ENCODE results near the gene KREMEN2. TPM values are rescaled to one million over a fixed set of nuclear protein-coding genes. Genes with fewer than 3 reads are reported as not detected.

KREMEN2 gene
- total RNA-seq, 1 donor from 2014 or later = not detected

DNA sequence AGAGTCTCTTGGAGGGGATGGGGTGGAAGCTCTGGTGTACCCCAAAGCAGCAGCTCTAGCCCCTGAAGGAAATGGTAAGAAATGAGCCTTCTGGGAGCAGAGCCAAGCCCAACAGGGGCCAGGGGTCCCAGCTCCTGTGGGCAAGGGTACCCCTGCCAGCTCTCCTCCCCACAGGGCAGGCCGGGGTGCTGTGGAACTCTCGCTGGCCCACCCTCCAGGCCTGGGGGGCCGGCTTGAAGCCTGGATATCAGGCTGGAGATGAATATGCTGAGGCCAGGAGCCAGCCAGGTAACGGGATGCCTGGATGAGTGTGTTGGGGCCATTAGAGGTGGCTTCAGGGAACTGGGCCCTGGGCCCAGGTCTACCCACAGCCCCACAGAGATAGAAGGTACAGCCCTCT lies 36.5 kb downstream of the KREMEN2 start:
- DNase-seq (ENCODE audit: low spot score) = no peak

- DNase-seq (ENCODE audit: low spot score) = no peak
Observed at GRCh38 chr16:3001316-3001715, 37.2 kb downstream of the KREMEN2 start.

GRCh38 chr16:3003582-3004270 lies 39.7 kb downstream of the KREMEN2 start:
- peak; percentile 98 for DNase-seq (ENCODE audit: low spot score)

GRCh38 chr16:3004319-3004718 lies 40.2 kb downstream of the KREMEN2 start:
- no peak for DNase-seq (ENCODE audit: low spot score)

GRCh38 chr16:3004781-3005284 lies 40.8 kb downstream of the KREMEN2 start:
- DNase-seq (ENCODE audit: low spot score) = no peak

- no peak for DNase-seq (ENCODE audit: low spot score)
Observed at GRCh38 chr16:3007059-3007956, 43.2 kb downstream of the KREMEN2 start.

- no peak for DNase-seq (ENCODE audit: low spot score)
Observed at GRCh38 chr16:3007957-3008689, 44.0 kb downstream of the KREMEN2 start.

GRCh38 chr16:3008690-3009037 lies 44.6 kb downstream of the KREMEN2 start:
- no peak for DNase-seq (ENCODE audit: low spot score)

GRCh38 chr16:3009568-3010390 lies 45.7 kb downstream of the KREMEN2 start:
- DNase-seq (ENCODE audit: low spot score) = no peak

DNA sequence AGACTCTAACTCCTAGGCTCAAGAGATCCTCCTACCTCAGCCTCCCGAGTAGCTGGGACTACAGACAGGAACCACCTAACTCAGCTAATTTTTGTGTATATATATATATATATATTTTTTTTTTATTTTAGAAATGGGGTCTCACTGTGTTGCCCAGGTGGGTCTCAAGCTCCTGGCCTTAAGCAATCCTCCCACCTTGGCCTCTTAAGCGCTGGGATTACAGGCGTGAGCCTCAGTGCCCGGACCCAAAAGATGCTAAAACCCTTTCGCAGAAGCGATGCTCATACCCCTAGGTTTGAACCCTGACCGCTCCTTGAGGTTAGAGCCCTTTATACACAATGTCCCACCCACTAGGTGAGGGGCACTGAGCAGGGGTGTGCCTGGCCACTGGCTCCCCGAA lies 46.4 kb downstream of the KREMEN2 start:
- no peak for DNase-seq (ENCODE audit: low spot score)

DNA sequence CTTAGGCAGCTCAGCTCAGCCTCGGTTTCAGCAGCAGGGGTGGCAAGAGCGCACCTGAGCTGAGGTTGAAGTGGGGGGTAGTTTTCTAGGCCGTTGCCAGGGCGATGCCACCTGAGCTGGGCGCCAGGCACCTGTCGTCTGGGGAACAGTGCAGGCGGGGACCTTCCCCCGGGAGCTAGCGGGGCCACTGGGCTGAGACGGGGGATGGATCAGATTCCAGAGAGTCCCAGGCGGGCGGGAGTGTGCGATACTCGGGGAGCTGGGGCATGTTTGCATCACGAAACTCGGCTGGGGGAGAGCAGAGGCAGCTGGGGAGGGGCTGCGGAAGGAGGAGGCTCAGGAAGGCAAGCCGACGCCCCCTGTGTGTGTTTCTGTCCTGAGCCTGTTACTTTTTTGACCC lies 48.2 kb downstream of the KREMEN2 start:
- no peak for DNase-seq (ENCODE audit: low spot score)

DNA sequence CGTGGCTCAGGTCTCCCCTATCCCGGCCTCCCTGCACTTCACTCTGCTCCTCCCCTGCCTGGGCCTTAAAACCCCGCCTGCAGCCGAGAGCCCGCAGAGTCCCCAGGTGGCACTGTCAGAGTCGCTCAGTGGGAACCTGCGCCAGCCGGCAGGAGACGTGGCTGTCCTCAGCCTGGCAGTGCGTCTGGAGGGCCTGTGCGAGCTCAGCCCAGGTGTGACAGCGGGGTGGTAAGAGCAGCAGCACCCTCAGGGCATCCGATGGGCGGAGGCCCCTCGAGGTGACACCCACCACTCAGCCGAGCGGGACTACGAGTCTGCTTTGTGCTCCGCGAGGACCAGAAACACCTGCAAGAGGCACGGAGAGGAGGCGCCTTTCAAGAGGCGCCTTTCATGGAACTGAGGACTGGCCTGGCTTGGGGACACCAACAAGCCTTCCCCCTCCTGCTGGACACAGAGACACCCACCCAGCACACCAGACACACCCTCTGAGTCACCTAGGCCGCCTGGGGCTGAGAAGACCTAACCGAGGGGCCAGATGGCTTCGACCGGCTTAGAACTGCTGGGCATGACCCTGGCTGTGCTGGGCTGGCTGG lies 48.8 kb downstream of the KREMEN2 start, which contains the start of gene CLDN9:
TSS of gene CLDN9 (plus strand) at position 96 of the 593 bp plus-strand sequence. CDS start at position 536, 440 bp downstream.
- no peak for DNase-seq (ENCODE audit: low spot score)

GRCh38 chr16:3013491-3013951 lies 49.4 kb downstream of the KREMEN2 start:
- DNase-seq (ENCODE audit: low spot score) = no peak

DNA sequence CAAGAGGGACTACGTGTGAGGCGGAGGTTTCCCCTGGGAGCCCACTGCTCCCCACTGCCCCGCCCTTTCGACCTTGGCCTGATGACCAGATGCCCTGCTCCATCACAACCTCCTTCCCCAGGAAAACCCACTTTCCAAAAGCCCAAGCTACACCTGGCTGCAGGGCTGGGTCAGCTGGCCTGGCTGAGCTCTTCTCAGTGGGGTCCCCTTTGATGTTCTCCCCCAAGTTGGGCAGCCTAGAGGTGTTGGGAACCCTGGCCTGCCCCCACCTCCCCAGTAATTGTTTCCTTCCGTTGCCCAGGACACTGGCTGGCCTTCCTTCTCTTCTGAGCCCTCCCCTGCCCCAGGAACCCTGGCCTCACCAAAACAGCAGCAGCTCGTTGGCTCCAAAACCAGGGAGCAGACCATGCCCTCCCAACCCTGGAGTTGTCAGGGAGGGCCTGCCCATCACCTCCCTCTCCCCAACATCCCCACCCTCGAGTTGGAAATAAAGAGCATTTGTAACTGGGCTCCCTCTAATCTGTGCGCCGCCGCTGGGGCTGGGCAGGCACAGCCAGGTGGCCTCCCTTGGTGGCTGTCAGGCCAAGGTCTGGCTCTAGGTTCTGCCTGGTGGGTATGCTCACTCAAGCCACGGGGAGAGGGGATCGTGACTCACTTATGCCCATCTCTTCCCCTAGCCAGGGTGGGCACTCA lies 50.1 kb downstream of the KREMEN2 start:
- DNase-seq (ENCODE audit: low spot score) = no peak

GRCh38 chr16:3014971-3015370 lies 50.9 kb downstream of the KREMEN2 start:
- DNase-seq (ENCODE audit: low spot score) = no peak

GRCh38 chr16:3015865-3016521 lies 51.9 kb downstream of the KREMEN2 start:
- DNase-seq (ENCODE audit: low spot score) = no peak

GRCh38 chr16:3017344-3017743 lies 53.3 kb downstream of the KREMEN2 start:
- DNase-seq (ENCODE audit: low spot score) = no peak
